ENCODE results near the gene MEF2A.

DNA sequence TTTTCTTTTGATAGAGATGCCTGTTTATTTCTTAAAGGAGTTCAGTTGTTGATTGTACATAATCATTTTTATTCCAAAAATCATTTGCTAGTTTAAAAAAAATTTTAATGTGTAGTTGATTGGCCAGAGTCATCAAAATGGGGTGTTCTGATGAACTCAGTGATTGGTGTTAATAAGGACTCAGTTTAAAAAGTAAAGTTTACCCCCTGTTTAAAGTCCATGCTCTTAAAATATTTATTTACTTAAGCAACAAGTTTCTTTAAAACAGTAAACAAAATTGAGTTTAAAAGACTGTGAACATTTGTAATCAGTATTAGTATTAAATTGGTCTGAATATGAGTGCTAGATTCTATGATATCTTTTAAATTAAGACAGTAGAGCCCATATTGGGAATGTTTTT, 56.0 kb downstream of the MEF2A start:
- TF ChIP-seq CTCF (IDR thresholded peaks at IDR 0.05) (no peak), POLR2A (IDR thresholded peaks at IDR 0.05) (no peak)
